22Rv1 (cell line): ENCODE results near the gene PLD6.

ENCODE experiments used
- H3K27ac ChIP-seq: fragments of 450-650 bp; 2 replicates; pipeline ENCODE4 v1.5.1; 2017
- CTCF ChIP-seq: fragments of 450-650 bp; IDR thresholded peaks from 2 replicates; pipeline ENCODE4 v1.5.1; 2017; ENCODE audit warnings: mild to moderate bottlenecking
- ZFX ChIP-seq: fragments of 450-650 bp; IDR thresholded peaks from 2 replicates; pipeline ENCODE4 v1.6.1; 2017; ENCODE audit warnings: antibody characterized with exemption, borderline replicate concordance

Gene PLD6

DNA sequence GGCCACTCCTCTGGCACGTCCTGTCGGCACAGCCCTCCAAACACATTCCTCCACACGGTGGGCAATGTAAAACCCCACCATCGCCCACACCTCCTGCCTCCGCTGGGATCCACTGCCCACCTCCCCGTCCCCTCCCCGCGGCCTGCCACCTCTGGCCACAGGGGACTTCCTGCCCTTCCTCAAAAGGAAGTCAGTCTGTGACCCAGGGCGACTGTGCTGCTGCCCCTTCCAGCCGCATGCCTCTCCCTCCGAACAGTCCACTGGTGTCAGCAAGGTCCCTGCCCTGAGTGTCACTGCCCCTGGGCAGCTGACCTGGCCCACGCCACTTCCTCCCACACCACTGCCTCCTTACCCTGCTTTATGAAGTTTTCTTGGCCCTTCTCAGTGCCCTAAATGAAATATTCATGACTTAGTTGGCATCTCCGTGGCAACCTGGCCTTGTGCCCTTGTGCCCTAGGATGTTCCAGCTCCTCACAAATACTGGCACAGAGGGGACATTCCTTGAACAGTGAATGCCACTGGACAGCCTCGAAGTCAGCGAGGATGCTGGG, 2.0 kb downstream of the PLD6 start:
- no peak for TF ChIP-seq ZFX
- TF ChIP-seq CTCF = no peak
- H3K27ac ChIP-seq = no peak overlapping the region

DNA sequence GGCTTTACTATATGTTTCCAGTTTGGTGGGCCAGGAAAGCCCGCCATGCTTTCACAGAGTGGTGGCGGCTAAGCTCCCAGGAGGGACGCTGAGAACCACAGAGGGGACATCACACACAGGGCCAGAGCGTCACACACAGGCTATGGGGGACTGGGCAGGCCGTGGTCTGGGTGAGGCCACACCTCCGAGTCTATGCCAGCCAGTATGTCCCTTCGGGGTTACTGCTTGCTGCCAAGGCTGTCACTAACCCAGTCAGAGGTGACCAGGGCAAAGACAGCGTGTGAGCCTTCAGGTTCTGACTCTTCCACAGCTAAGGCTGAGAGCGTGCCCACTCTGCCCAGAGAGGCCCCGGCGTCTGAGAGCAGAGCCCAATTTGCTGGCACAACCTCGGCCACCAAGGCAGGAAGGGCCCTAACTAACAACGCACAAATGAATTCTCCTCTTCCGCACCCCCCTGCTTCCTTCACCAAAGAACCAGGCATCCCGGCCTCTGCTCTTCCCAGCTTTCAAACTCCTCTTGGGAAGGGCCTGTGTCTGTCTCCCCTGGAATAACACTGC, 2.9 kb downstream of the PLD6 start:
- TF ChIP-seq ZFX = no peak
- no peak for TF ChIP-seq CTCF
- H3K27ac ChIP-seq = no peak overlapping the region

- no peak overlapping the region for H3K27ac ChIP-seq
- no peak for TF ChIP-seq ZFX
- TF ChIP-seq CTCF = no peak
These were observed 4.2 kb downstream of the PLD6 start for GRCh38 chr17:17201907-17202306.

GRCh38 chr17:17201271-17201670, 4.9 kb downstream of the PLD6 start:
- TF ChIP-seq ZFX (no peak), CTCF (no peak)

GRCh38 chr17:17200831-17201230, 5.3 kb downstream of the PLD6 start:
- no peak overlapping the region for H3K27ac ChIP-seq
- TF ChIP-seq ZFX (no peak), CTCF (no peak)

More at GRCh38 chr17:17201271-17201670, 4.9 kb downstream of the PLD6 start:
- no peak overlapping the region for H3K27ac ChIP-seq

GRCh38 chr17:17200311-17200710, 5.8 kb downstream of the PLD6 start:
- no peak for TF ChIP-seq CTCF
- no peak for TF ChIP-seq ZFX
- H3K27ac ChIP-seq = no peak overlapping the region

- TF ChIP-seq ZFX (no peak), CTCF (no peak)
- H3K27ac ChIP-seq = no peak overlapping the region
These were observed 7.9 kb downstream of the PLD6 start for GRCh38 chr17:17198281-17198680.
